ENCODE measurements around the gene MRPL55. TPM values are rescaled to one million over a fixed set of nuclear protein-coding genes. Genes with fewer than 3 reads are reported as not detected.

MRPL55 gene
- polyA plus RNA-seq, 1 donor (not counting 4 experiments of a cell fraction or from before 2014, with no cell fraction given), result 28.4 TPM

DNA sequence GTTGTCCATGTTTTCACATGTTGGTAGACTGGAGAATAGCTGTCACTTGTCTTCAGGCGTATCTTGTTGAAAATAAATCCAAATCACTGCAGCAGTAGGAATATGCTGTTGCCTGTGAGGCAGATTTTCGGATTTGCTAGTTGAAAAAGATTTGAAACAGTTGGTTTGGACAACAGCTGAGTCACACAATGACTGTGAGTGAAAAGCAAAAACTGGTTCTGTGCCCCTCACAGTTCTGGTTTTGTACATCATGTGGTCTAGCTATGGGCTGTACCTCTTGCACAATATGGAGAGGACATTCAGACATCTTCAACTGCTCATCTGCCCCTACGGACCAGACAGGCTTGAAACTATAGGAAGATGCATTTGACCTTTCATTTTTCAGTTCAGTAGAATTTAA lies 24.8 kb downstream of the MRPL55 start:
- TF ChIP-seq EZH2 (IDR thresholded peaks at IDR 0.05; ENCODE audit: low read length), result no peak
- TF ChIP-seq, protein P1, sequence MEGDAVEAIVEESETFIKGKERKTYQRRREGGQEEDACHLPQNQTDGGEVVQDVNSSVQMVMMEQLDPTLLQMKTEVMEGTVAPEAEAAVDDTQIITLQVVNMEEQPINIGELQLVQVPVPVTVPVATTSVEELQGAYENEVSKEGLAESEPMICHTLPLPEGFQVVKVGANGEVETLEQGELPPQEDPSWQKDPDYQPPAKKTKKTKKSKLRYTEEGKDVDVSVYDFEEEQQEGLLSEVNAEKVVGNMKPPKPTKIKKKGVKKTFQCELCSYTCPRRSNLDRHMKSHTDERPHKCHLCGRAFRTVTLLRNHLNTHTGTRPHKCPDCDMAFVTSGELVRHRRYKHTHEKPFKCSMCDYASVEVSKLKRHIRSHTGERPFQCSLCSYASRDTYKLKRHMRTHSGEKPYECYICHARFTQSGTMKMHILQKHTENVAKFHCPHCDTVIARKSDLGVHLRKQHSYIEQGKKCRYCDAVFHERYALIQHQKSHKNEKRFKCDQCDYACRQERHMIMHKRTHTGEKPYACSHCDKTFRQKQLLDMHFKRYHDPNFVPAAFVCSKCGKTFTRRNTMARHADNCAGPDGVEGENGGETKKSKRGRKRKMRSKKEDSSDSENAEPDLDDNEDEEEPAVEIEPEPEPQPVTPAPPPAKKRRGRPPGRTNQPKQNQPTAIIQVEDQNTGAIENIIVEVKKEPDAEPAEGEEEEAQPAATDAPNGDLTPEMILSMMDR (optimal IDR thresholded peaks at IDR 0.05 in 1 of 3, IDR thresholded peaks at IDR 0.05 in 1 of 3, conservative IDR thresholded peaks at IDR 0.05 in 1 of 3; ENCODE audit: extremely low read depth in 1 of 3, insufficient read depth in 2 of 3, low read length in 3 of 3), result no peak
- FAIRE-seq (peak; percentile 49), DNase-seq (ENCODE audit: low read depth, low spot score) (no peak)
- peak overlapping the region; percentile 85 for H3K4me2 ChIP-seq (ENCODE audit: control insufficient read depth, extremely low read depth, insufficient read depth, low read depth, low read length)
- H4K20me1 ChIP-seq (ENCODE audit: control insufficient read depth, extremely low read depth, insufficient read depth, low read length), result peaks cover 52% of the 10 kb centered on the region
- H3K9me1 ChIP-seq (ENCODE audit: control insufficient read depth, extremely low read depth, insufficient read depth, low read length), result peaks cover 13% of the 10 kb centered on the region
- no peaks in the 10 kb centered on the region for H3K9me3 ChIP-seq (ENCODE audit: control insufficient read depth, low read depth, low read length)
- H3K27ac ChIP-seq (ENCODE audit: control insufficient read depth, insufficient read depth, low read length), result peak overlapping the region; percentile 88
- H3K79me2 ChIP-seq (ENCODE audit: control insufficient read depth, insufficient read depth, low read length), result peaks cover 88% of the 10 kb centered on the region
- dilution Hi-C loops (cut with MboI; ENCODE audit: extremely low pct_ligation_motif_present, low sequenced_read_pairs), result no loop called here
- H3K36me3 ChIP-seq (ENCODE audit: control insufficient read depth in 2 of 2, extremely low read depth in 1 of 2, insufficient read depth in 2 of 2, low read length in 2 of 2), result peaks cover 5 to 24% of the 10 kb centered on the region in 2 experiments
- peaks cover 53% of the 10 kb centered on the region for H3K4me1 ChIP-seq (ENCODE audit: control insufficient read depth, extremely low read depth, insufficient read depth, low read length)
- H3K27me3 ChIP-seq (ENCODE audit: control insufficient read depth, extremely low read depth, insufficient read depth, low read length), result no peaks in the 10 kb centered on the region
- H3K4me3 ChIP-seq (ENCODE audit: control insufficient read depth in 2 of 3, extremely low read depth in 1 of 3, insufficient read depth in 2 of 3, low read depth in 1 of 3, low read length in 3 of 3), result peak overlapping the region; percentile 60 to 97 (median 84)
- H3K9ac ChIP-seq (ENCODE audit: control insufficient read depth, extremely low read depth, insufficient read depth, low read length), result peak overlapping the region; percentile 95
- no peak overlapping the region for H2AFZ ChIP-seq (ENCODE audit: control insufficient read depth, low read length)

GRCh38 chr1:228083871-228084278 lies 25.2 kb downstream of the MRPL55 start:
- Histone ChIP-seq H3K4me1 (ENCODE audit: control insufficient read depth, extremely low read depth, insufficient read depth, low read length) (peaks cover 49% of the 10 kb centered on the region), H3K79me2 (ENCODE audit: control insufficient read depth, insufficient read depth, low read length) (peaks cover 84% of the 10 kb centered on the region), H4K20me1 (ENCODE audit: control insufficient read depth, extremely low read depth, insufficient read depth, low read length) (peaks cover 48% of the 10 kb centered on the region), H3K4me3 (ENCODE audit: control insufficient read depth in 2 of 3, extremely low read depth in 1 of 3, insufficient read depth in 2 of 3, low read depth in 1 of 3, low read length in 3 of 3) (peak overlapping the region; percentile 60 to 97 (median 84)), H3K4me2 (ENCODE audit: control insufficient read depth, extremely low read depth, insufficient read depth, low read depth, low read length) (peak overlapping the region; percentile 85), H3K9me1 (ENCODE audit: control insufficient read depth, extremely low read depth, insufficient read depth, low read length) (peaks cover 13% of the 10 kb centered on the region), H3K27me3 (ENCODE audit: control insufficient read depth, extremely low read depth, insufficient read depth, low read length) (no peaks in the 10 kb centered on the region), H3K27ac (ENCODE audit: control insufficient read depth, insufficient read depth, low read length) (peak overlapping the region; percentile 88), H3K9ac (ENCODE audit: control insufficient read depth, extremely low read depth, insufficient read depth, low read length) (peak overlapping the region; percentile 95), H2AFZ (ENCODE audit: control insufficient read depth, low read length) (no peak overlapping the region), H3K36me3 (ENCODE audit: control insufficient read depth in 2 of 2, extremely low read depth in 1 of 2, insufficient read depth in 2 of 2, low read length in 2 of 2) (peaks cover 4 to 22% of the 10 kb centered on the region in 2 experiments), H3K9me3 (ENCODE audit: control insufficient read depth, low read depth, low read length) (no peaks in the 10 kb centered on the region)
- FAIRE-seq, result no peak
- TF ChIP-seq EZH2 (IDR thresholded peaks at IDR 0.05; ENCODE audit: low read length), result no peak
- TF ChIP-seq, protein P1 (optimal IDR thresholded peaks at IDR 0.05 in 1 of 3, IDR thresholded peaks at IDR 0.05 in 1 of 3, conservative IDR thresholded peaks at IDR 0.05 in 1 of 3; ENCODE audit: extremely low read depth in 1 of 3, insufficient read depth in 2 of 3, low read length in 3 of 3), result no peak
- no peak for DNase-seq (ENCODE audit: low read depth, low spot score)
- dilution Hi-C loops (cut with MboI; ENCODE audit: extremely low pct_ligation_motif_present, low sequenced_read_pairs), result no loop called here

Measured in keratinocyte (primary cell).